K562 treated with DMSO at 1 percent for 24 hours (cell line): Measurements from ENCODE around the gene FOXO4. TPM values are rescaled to one million over a fixed set of nuclear protein-coding genes. Genes with fewer than 3 reads are reported as not detected.

Source experiments
- total RNA-seq: library from RNA; unstranded; fragments of 300-600 nt; gene quantifications from 2 replicates; pipeline ENCODE4 v1.2.3, GENCODE V29; 2022; ENCODE audit warnings: low read depth; ENCODE audit not compliant: insufficient read depth

FOXO4 gene
- total RNA-seq = 23.0 and 29.0 TPM in 2 replicates

GRCh38 chrX:71095555-71095980 is at the start of gene FOXO4:
TSS of gene FOXO4 (plus strand) at chrX:71095851. CDS start at chrX:71096529, 678 bp downstream.

GRCh38 chrX:71068044-71068918 is 27.4 kb upstream of the FOXO4 start, which contains the start of gene SNX12:
TSS of gene SNX12 (minus strand) at chrX:71068334. CDS start at chrX:71068306, 28 bp downstream.

DNA sequence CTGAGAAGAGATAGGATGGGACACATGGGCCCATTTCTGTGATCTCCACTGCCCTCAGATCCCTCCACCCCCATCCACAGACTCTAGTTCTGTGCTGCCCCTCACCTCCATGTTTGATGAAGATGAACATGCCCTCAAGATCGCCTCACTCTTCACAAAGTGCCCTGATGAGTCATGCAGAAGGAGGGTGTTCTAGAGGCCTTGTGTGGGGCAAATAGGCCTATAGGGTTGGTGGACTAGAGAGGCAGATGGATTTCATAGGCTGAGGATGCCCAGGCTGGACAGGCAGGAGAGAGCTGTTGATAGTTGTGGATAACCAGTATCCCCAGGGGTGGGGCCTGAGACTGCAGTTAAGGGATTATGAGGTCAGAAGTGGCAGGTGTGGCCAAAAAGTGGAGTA is 10.8 kb downstream of the FOXO4 start, which contains the start of gene CXorf65:
Gene CXorf65, minus strand, starts transcription at position 314 of the 400 bp plus-strand sequence. Its CDS starts 184 bp downstream, at position 130.

DNA sequence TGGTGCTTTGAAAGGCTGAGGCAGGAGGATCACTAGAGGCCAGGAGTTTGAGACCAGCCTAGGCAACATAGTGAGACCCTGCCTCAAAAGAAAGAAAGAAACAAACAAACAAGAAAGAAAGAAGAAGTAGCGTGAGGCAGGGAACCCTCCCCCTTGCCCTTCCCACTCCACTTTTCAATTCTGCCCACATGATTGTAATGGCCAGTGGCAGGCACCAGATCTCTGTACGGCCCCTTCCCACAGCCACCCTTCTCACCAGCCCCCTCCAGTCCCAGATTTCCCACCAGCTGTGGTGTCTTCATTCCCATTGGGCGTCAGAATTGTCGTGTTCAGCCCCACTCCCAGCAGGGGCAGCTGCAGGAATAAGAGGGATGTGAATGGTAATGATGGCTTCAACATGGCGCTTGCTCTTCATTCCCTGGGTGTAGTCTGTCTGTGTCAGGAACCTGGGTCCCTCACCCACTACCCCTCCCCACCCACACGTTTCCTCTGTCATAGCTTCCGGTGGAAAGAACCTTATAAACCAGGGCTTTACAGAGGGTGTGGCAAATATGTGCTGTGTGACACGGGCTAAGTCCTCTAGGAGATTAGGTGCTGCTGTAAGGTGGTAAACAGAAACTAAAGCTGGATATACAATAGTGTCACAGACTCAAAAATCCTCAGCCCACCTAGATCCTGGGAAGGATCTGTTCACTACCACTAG is 15.6 kb downstream of the FOXO4 start, which contains the start of gene IL2RG:
Gene IL2RG, minus strand, starts transcription at position 437 of the 703 bp plus-strand sequence. Its CDS starts 38 bp downstream, at position 399.

DNA sequence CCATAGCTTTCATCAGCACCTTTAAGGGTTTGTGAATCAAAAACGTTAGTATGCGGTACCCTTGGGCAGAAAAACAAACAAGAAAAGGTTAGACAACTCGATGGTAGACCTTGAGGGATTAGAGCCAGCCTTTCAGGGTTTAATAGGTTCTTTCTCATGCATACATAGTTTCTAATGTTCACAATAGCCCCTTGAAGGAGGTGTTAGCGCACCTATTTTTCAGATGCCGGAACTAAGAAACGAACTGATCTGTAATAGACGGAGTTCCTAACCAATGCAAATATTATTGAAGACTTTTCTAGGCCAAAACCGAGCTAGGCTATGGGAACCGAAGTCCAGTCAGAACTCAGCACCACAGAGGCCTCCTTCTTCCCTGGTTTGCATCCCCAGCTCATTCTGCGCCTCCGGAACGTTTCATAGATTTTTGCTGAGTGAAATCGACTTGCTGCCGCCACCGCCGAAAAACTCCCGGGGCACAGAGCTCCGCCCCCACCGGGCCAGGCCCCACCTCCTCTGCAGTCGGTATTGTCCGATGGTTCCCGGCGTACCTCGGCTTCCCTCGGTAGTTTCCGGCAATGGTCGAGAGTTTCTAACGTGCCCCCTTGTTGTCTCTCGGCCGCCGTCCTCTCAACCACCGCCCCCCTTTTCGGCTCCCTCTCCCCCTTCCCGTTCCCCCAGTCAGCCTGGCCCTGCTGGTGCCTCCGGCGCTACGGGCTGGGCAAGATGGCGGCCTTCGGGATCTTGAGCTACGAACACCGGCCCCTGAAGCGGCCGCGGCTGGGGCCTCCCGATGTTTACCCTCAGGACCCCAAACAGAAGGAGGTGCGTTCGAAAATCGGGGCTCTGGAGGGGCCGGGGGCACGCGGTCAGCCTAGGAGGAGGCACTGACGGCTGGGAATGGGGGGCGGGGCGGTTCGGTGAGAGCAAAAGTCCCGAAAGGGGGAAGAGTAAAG is 22.7 kb downstream of the FOXO4 start, which contains the start of gene MED12:
Gene MED12, plus strand, starts transcription at position 565 of the 953 bp plus-strand sequence. Its CDS starts 159 bp downstream, at position 724.

DNA sequence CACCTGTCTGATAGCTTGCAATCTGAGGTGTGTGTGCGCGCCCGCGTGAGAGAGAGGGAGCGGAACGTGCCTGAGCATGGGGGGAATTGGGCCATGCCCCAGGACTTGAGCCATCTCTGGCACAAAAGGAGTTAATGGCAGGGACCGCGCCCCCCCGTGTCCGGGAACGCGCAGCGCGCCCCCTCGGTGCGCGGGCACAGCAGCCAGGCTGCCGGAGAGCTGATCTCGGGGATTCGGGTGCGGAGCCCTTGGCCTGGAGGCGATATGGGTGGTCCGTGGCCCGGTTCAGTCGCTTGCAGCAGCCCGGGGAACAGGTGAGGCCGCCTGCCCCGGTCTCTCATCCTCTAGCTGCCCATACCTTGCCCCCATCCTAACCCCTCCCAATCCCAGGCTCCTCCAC is 49.0 kb downstream of the FOXO4 start, which contains the start of gene NLGN3:
Gene NLGN3, plus strand, starts transcription at position 191 of the 400 bp plus-strand sequence. CDS start 2,909 bp downstream, outside the sequence.

Other genes starting within 250 kb of the FOXO4 start
- 0.65 and 0.86 TPM in 2 replicates for gene TEX11, start 187.1 kb upstream of the FOXO4 start, total RNA-seq
- gene SLC7A3, start 164.8 kb upstream of the FOXO4 start, total RNA-seq = not detected in 2 replicates
- gene SNX12, start 27.5 kb upstream of the FOXO4 start, total RNA-seq = 34.7 and 37.1 TPM in 2 replicates
- gene CXorf65, start 10.9 kb downstream of the FOXO4 start, total RNA-seq = 1.0 TPM in 1 of 2 replicates, not detected in the other
- gene IL2RG, start 15.7 kb downstream of the FOXO4 start, total RNA-seq = 9.4 and 9.7 TPM in 2 replicates
- gene MED12, start 22.7 kb downstream of the FOXO4 start, total RNA-seq = 31.6 and 35.0 TPM in 2 replicates
- gene NLGN3, start 49.0 kb downstream of the FOXO4 start, total RNA-seq = 2.3 TPM in 2 replicates
- gene GJB1, start 127.4 kb downstream of the FOXO4 start, total RNA-seq = not detected in 2 replicates
- 25.1 and 27.4 TPM in 2 replicates for gene ZMYM3, start 158.3 kb downstream of the FOXO4 start, total RNA-seq
- 324 and 330 TPM in 2 replicates for gene NONO, start 187.8 kb downstream of the FOXO4 start, total RNA-seq
- gene ITGB1BP2, start 205.9 kb downstream of the FOXO4 start, total RNA-seq = 0.72 TPM in 1 of 2 replicates, not detected in the other